A673 (cell line): ENCODE measurements around the gene PKP1. TPM values are rescaled to one million over a fixed set of nuclear protein-coding genes. Genes with fewer than 3 reads are reported as not detected.

Source experiments
- BruUV-seq: library from RNA; stranded (reverse); fragments of 400-500 nt; replicated peaks from 2 replicates; lab custom pipeline; 2021; lab: Mats Ljungman, UMichigan
- CTCF ChIA-PET: fragments of 300-600 bp; sonication (Branson Sonifier 250); formaldehyde crosslinking; loops from one replicate; lab custom pipeline; 2022; ENCODE audit warnings: antibody characterized with exemption; lab: Charles Lee
- POLR2A ChIA-PET: fragments of 300-600 bp; sonication (Branson Sonifier 250); formaldehyde crosslinking; loops from one replicate; lab custom pipeline; 2022; ENCODE audit warnings: antibody characterized with exemption; ENCODE audit not compliant: low non-redundant PET; lab: Charles Lee
- DNase-seq: peaks from one replicate; pipeline ENCODE4 v3.0.0-alpha.2; 2015; ENCODE audit warnings: low spot score
- H3K27ac ChIP-seq: fragments of 200-600 bp; sonication (generic); 2 replicates; pipeline ENCODE4 v1.5.1; 2016; ENCODE audit warnings: mixed run types, low read depth, mild to moderate bottlenecking, mixed read lengths, antibody characterized with exemption, low read length; ENCODE audit not compliant: poor library complexity, severe bottlenecking
- H3K27me3 ChIP-seq: fragments of 200-600 bp; sonication (generic); replicated peaks from 2 replicates; pipeline ENCODE4 v1.6.1; 2017; ENCODE audit warnings: mixed run types, low read depth, mild to moderate bottlenecking, mixed read lengths, antibody characterized with exemption, low read length; ENCODE audit not compliant: insufficient read depth, poor library complexity
- H3K36me3 ChIP-seq: fragments of 200-600 bp; sonication (generic); 2 replicates; pipeline ENCODE4 v1.6.1; 2016; ENCODE audit warnings: mixed run types, mild to moderate bottlenecking, mixed read lengths, antibody characterized with exemption, low read length; ENCODE audit not compliant: insufficient read depth, poor library complexity, severe bottlenecking
- H3K4me1 ChIP-seq: fragments of 200-600 bp; sonication (generic); 2 replicates; pipeline ENCODE4 v1.6.1; 2017; ENCODE audit warnings: mixed run types, mild to moderate bottlenecking, mixed read lengths, antibody characterized with exemption, low read length; ENCODE audit not compliant: insufficient read depth, poor library complexity, severe bottlenecking
- H3K4me3 ChIP-seq: fragments of 200-600 bp; sonication (generic); 2 replicates; pipeline ENCODE4 v1.5.1; 2016; ENCODE audit warnings: low read depth, mixed run types, mild to moderate bottlenecking, mixed read lengths, low read length; ENCODE audit not compliant: poor library complexity, severe bottlenecking
- H3K9me3 ChIP-seq: fragments of 200-600 bp; sonication (generic); 2 replicates; pipeline ENCODE4 v1.6.1; 2016; ENCODE audit warnings: mixed run types, low read depth, mild to moderate bottlenecking, mixed read lengths, antibody characterized with exemption, low read length; ENCODE audit not compliant: poor library complexity, severe bottlenecking
- CTCF ChIP-seq: fragments of 300-800, 200-600 bp; sonication (generic); conservative IDR thresholded peaks from 2 replicates; pipeline ENCODE4 v1.5.1; 2017; ENCODE audit warnings: low read depth, mild to moderate bottlenecking, antibody characterized with exemption, low read length, moderate library complexity, mixed read lengths
- EZH2 ChIP-seq: fragments of 200-600 bp; sonication (generic); IDR thresholded peaks from 2 replicates; pipeline ENCODE4 v1.6.1; 2017; ENCODE audit warnings: borderline replicate concordance, low read depth, mild to moderate bottlenecking, mixed read lengths, antibody characterized with exemption, low read length; ENCODE audit not compliant: poor library complexity, severe bottlenecking
- intact Hi-C: fragments of 100-400 bp; cut with micrococcal nuclease; formaldehyde crosslinking; loops from one replicate; pipeline ENCODE4 v1.10.0; 2022; ENCODE audit not compliant: unreplicated experiment
- total RNA-seq: library from RNA; stranded (reverse); gene quantifications from 2 replicates; pipeline ENCODE4 v1.2.3, GENCODE V29; 2021

The PKP1 gene
- total RNA-seq, 1 experiment from 2014 or later, result 535 TPM

- CTCF ChIA-PET, result no interaction called here
- Histone ChIP-seq H3K9me3 (no peaks in the 10 kb centered on the region), H3K27ac (no peak overlapping the region), H3K4me1 (peaks cover 18% of the 10 kb centered on the region), H3K27me3 (no peaks in the 10 kb centered on the region), H3K36me3 (no peaks in the 10 kb centered on the region), H3K4me3 (no peak overlapping the region)
- intact Hi-C loops, result no loop called here
- DNase-seq, result no peak
- no peak for TF ChIP-seq EZH2
- TF ChIP-seq CTCF, result 0 out of 2 replicates have a peak, but pooled peaks have one; percentile 15
- no TSS peak for BruUV-seq
- POLR2A ChIA-PET, result no interaction called here
Measured at GRCh38 chr1:201258763-201259230, 24.5 kb upstream of the PKP1 start.

GRCh38 chr1:201259476-201260235, 23.6 kb upstream of the PKP1 start:
- H3K4me3 ChIP-seq, result no peak overlapping the region
- no peaks in the 10 kb centered on the region for H3K27me3 ChIP-seq
- CTCF ChIA-PET, result no interaction called here
- POLR2A ChIA-PET, result no interaction called here
- peaks cover 22% of the 10 kb centered on the region for H3K4me1 ChIP-seq
- no peaks in the 10 kb centered on the region for H3K9me3 ChIP-seq
- no TSS peak for BruUV-seq
- peak overlapping the region; percentile 21 for H3K27ac ChIP-seq
- intact Hi-C loops, result no loop called here
- no peaks in the 10 kb centered on the region for H3K36me3 ChIP-seq
- DNase-seq, result no peak
- TF ChIP-seq CTCF (no peak), EZH2 (no peak)

- no peaks in the 10 kb centered on the region for H3K27me3 ChIP-seq
- BruUV-seq, result no TSS peak
- H3K9me3 ChIP-seq, result no peaks in the 10 kb centered on the region
- TF ChIP-seq EZH2 (no peak), CTCF (no peak)
- ChIA-PET POLR2A (no interaction called here), CTCF (interaction anchor here (1.1 kb wide), 1 partner anchor 88 kb away, joined by 4 read pairs; no protein-coding TSS in a partner anchor)
- peak overlapping the region; percentile 21 for H3K27ac ChIP-seq
- peaks cover 28% of the 10 kb centered on the region for H3K4me1 ChIP-seq
- DNase-seq, result no peak
- intact Hi-C loops, result no loop called here
- H3K36me3 ChIP-seq, result no peaks in the 10 kb centered on the region
- no peak overlapping the region for H3K4me3 ChIP-seq
Measured at GRCh38 chr1:201260236-201260590, 23.1 kb upstream of the PKP1 start.
